HepG2 (cell line): ENCODE data around the gene LBR. TPM values are rescaled to one million over a fixed set of nuclear protein-coding genes. Genes with fewer than 3 reads are reported as not detected.

Source experiments
- ATAC-seq: fragments of 200-7000 bp; cut with Tn5 transposase; 3 replicates; pipeline ENCODE4 v1.9.1; 2020; ENCODE audit warnings: mild to moderate bottlenecking, moderate library complexity
- BruUV-seq: library from RNA; stranded (reverse); fragments of 400-500 nt; replicated peaks from 2 replicates; lab custom pipeline; 2021; lab: Mats Ljungman, UMichigan
- CTCF ChIA-PET: fragments of 300-600 bp; formaldehyde crosslinking; extraction: SDS; loops from one replicate; lab custom pipeline; 2021; ENCODE audit warnings: low total read pairs, inconsistent platforms, low intra/inter-chr PET ratio; lab: Yijun Ruan, JAX
- POLR2A ChIA-PET: fragments of 350-600 bp; sonication (Branson Sonifier 250); formaldehyde crosslinking; loops from one replicate; lab custom pipeline; 2020; ENCODE audit warnings: antibody characterized with exemption, inconsistent platforms; lab: Yijun Ruan, JAX
- DNase-seq: peaks from one replicate; pipeline ENCODE4 v3.0.0-alpha.2; 2015; ENCODE audit warnings: low spot score
- FAIRE-seq: peaks from 3 replicates; lab custom pipeline; 2011; peaks lifted over from hg19 to GRCh38; lab: Jason Lieb, UNC
- H2AFZ ChIP-seq: one replicate; pipeline ENCODE4 v1.6.1; 2011; ENCODE audit warnings: low read length, inconsistent platforms
- H3K27ac ChIP-seq: fragments of 300-600 bp; 3 replicates; pipeline ENCODE4 v1.8.0; 2011; ENCODE audit warnings: mixed run types, mild to moderate bottlenecking, mixed read lengths, low read length, inconsistent platforms; ENCODE audit not compliant: insufficient read depth; ENCODE audit errors: extremely low read length
- H3K27me3 ChIP-seq, 2 experiments: fragments of 200-600 bp in 1 of 2; 2 replicates in 1 of 2; 3 replicates in 1 of 2; pipeline versions ENCODE4 v1.6.0 to v1.8.0; 2011; ENCODE audit warnings: low read length in 2 of 2, mild to moderate bottlenecking in 2 of 2, moderate library complexity in 2 of 2, inconsistent platforms in 1 of 2; ENCODE audit not compliant: insufficient read depth in 2 of 2, control insufficient read depth in 1 of 2
- H3K36me3 ChIP-seq, 2 experiments: fragments of 200-600 bp in 1 of 2; replicated peaks in 1 of 2; 2 replicates in 1 of 2; 3 replicates in 1 of 2; pipeline versions ENCODE4 v1.5.1 to v1.8.0; 2011; ENCODE audit warnings: low read length in 2 of 2, inconsistent platforms in 1 of 2; ENCODE audit not compliant: insufficient read depth in 2 of 2, control insufficient read depth in 1 of 2
- H3K4me1 ChIP-seq: 2 replicates; pipeline ENCODE4 v1.5.1; 2012; ENCODE audit warnings: low read length, inconsistent platforms; ENCODE audit not compliant: insufficient read depth
- H3K4me2 ChIP-seq: 2 replicates; pipeline ENCODE4 v1.6.0; 2011; ENCODE audit warnings: low read depth, low read length, inconsistent platforms
- H3K4me3 ChIP-seq, 3 experiments: fragments of 200-600 bp in 1 of 3; sonication (generic), shearing (Covaris generic) in 1 of 3; replicated peaks in 1 of 3; 2 replicates each; pipeline ENCODE4 v1.5.1; 2011 to 2016; ENCODE audit warnings: low read length in 3 of 3, inconsistent platforms in 2 of 3, low read depth in 2 of 3, mild to moderate bottlenecking in 2 of 3, control low read depth in 1 of 3, mixed read lengths in 1 of 3; ENCODE audit not compliant: insufficient read depth in 1 of 3
- H3K79me2 ChIP-seq: one replicate; pipeline ENCODE4 v1.6.1; 2011; ENCODE audit warnings: low read length, inconsistent platforms; ENCODE audit not compliant: insufficient read depth
- H3K9ac ChIP-seq: 2 replicates; pipeline ENCODE4 v1.6.0; 2011; ENCODE audit warnings: mild to moderate bottlenecking, low read depth, low read length, inconsistent platforms; ENCODE audit not compliant: insufficient read depth
- H3K9me3 ChIP-seq: 2 replicates; pipeline ENCODE4 v1.5.1; 2012; ENCODE audit warnings: mild to moderate bottlenecking, low read length
- H4K20me1 ChIP-seq: 2 replicates; pipeline ENCODE4 v1.6.0; 2011; ENCODE audit warnings: inconsistent platforms, mild to moderate bottlenecking, low read length, moderate library complexity; ENCODE audit not compliant: insufficient read depth
- CBX1 ChIP-seq: IDR thresholded peaks from one replicate; pipeline ENCODE4 v1.6.1; 2016; ENCODE audit warnings: antibody characterized with exemption, low read depth
- HHEX ChIP-seq: IDR thresholded peaks from 2 replicates; pipeline ENCODE4 v1.6.1; 2016; ENCODE audit warnings: control low read depth
- PRMT3 ChIP-seq: sonication (generic); formaldehyde crosslinking; IDR thresholded peaks from 2 replicates; pipeline ENCODE4 v1.8.1; 2022; ENCODE audit warnings: low read depth, mild to moderate bottlenecking, moderate library complexity, missing genetic modification reagents, borderline replicate concordance
- RARA ChIP-seq: IDR thresholded peaks from 2 replicates; pipeline ENCODE4 v1.6.1; 2016; ENCODE audit warnings: missing genetic modification reagents, missing compliant biosample characterization
- RARG ChIP-seq: sonication (generic); formaldehyde crosslinking; IDR thresholded peaks from 2 replicates; pipeline ENCODE4 v1.4.0; 2020; ENCODE audit warnings: low read depth, mild to moderate bottlenecking, missing genetic modification reagents
- REPIN1 ChIP-seq: sonication (generic); formaldehyde crosslinking; IDR thresholded peaks from 2 replicates; pipeline ENCODE4 v1.8.0; 2022; ENCODE audit warnings: missing genetic modification reagents, low read depth, mild to moderate bottlenecking, borderline replicate concordance
- SOX6 ChIP-seq, 2 experiments: fragments of 450-650 bp in 1 of 2; sonication (generic) in 1 of 2; formaldehyde crosslinking in 1 of 2; IDR thresholded peaks; 2 replicates each; pipeline versions ENCODE4 v1.4.0 to v1.6.1; 2017 to 2020; ENCODE audit warnings: antibody characterized with exemption in 1 of 2, mild to moderate bottlenecking in 1 of 2, missing genetic modification reagents in 1 of 2
- ZMYM2 ChIP-seq: sonication (generic); formaldehyde crosslinking; IDR thresholded peaks from 2 replicates; pipeline ENCODE4 v1.8.0; 2022; ENCODE audit warnings: mild to moderate bottlenecking, missing genetic modification reagents
- ZNF121 ChIP-seq: sonication (generic); formaldehyde crosslinking; IDR thresholded peaks from 2 replicates; pipeline ENCODE4 v1.5.0; 2020; ENCODE audit warnings: mild to moderate bottlenecking, missing genetic modification reagents
- WGBS: methylation state at CpG from one replicate; pipeline ENCODE4 v1.1.6; 2017; ENCODE audit warnings: low lambda C conversion rate; 5-methylcytosine and 5-hydroxymethylcytosine counted together
- in situ Hi-C: cut with HindIII; loops from 2 replicates; pipeline ENCODE4 v1.10.0; 2017; ENCODE audit warnings: low pct_unique_long_range_greater_than_20kb; ENCODE audit not compliant: extremely low pct_ligation_motif_present
- intact Hi-C: fragments of 100-400 bp; cut with micrococcal nuclease; formaldehyde crosslinking; loops from one replicate; pipeline ENCODE4 v1.10.0; 2022; ENCODE audit not compliant: unreplicated experiment
- polyA plus RNA-seq, 8 experiments: library from polyadenylated mRNA; depleted of rRNA in 3 of 8; stranded (reverse) in 7 of 8; unstranded in 1 of 8; fragments of >200 nt; fragmentation: Illumina TruSeq in 4 of 8; extraction: Trizol in 4 of 8; gene quantifications; 2 replicates each; pipeline versions ENCODE4 v1.2.1 to v1.2.3, GENCODE V29; 2011 to 2016; ENCODE audit warnings: low read depth in 4 of 8, missing spikeins in 1 of 8, mixed read lengths in 1 of 8; ENCODE audit not compliant: insufficient read depth in 1 of 8
- total RNA-seq, 5 experiments: library from RNA; depleted of rRNA; stranded (reverse); fragments of >200 nt; fragmentation: Illumina TruSeq; extraction: Trizol; gene quantifications; 2 replicates each; pipeline ENCODE4 v1.2.3, GENCODE V29; 2016; ENCODE audit warnings: low read depth in 1 of 5
- TF ChIP-seq, protein P1 (sequence below): sonication (generic); formaldehyde crosslinking; IDR thresholded peaks from 2 replicates; pipeline ENCODE4 v1.8.1; 2023; ENCODE audit warnings: missing genetic modification reagents, inconsistent platforms, borderline replicate concordance
- TF ChIP-seq, protein P2 (sequence below): sonication (generic); formaldehyde crosslinking; IDR thresholded peaks from 2 replicates; pipeline ENCODE4 v1.4.0; 2020; ENCODE audit warnings: missing genetic modification reagents
- TF ChIP-seq, protein P3 (sequence below): sonication (generic); formaldehyde crosslinking; IDR thresholded peaks from 2 replicates; pipeline ENCODE4 v1.8.0; 2023; ENCODE audit warnings: mild to moderate bottlenecking, missing genetic modification reagents
- TF ChIP-seq, protein P4 (sequence below): sonication (generic); formaldehyde crosslinking; IDR thresholded peaks from 2 replicates; pipeline ENCODE4 v1.8.0; 2022; ENCODE audit warnings: missing genetic modification reagents, mild to moderate bottlenecking, moderate library complexity, borderline replicate concordance

The LBR gene
- total and polyA plus RNA-seq, 2 of the 13 experiments (the other 11 are each of a cell fraction or from before 2014, with no cell fraction given): 38.9 to 76.7 TPM

DNA sequence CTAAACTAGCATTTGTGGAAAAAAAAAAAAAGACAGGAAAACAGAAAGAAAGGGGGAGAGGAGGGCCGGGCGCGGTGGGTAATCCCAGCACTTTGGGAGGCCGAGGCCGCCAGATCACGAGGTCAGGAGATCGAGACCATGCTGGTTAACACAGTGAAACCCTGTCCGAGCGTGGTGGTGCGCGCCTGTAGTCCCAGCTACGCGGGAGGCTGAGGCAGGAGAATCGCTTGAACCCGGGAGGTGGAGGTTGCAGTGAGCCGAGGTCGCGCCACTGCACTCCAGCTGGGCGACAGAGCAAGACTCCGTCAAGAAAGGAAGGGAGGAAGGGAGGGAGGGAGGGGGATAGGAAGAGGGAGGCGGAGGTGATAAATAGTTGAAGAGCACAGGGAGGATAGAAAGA lies 54.7 kb downstream of the LBR start:
- TF ChIP-seq, protein P1, sequence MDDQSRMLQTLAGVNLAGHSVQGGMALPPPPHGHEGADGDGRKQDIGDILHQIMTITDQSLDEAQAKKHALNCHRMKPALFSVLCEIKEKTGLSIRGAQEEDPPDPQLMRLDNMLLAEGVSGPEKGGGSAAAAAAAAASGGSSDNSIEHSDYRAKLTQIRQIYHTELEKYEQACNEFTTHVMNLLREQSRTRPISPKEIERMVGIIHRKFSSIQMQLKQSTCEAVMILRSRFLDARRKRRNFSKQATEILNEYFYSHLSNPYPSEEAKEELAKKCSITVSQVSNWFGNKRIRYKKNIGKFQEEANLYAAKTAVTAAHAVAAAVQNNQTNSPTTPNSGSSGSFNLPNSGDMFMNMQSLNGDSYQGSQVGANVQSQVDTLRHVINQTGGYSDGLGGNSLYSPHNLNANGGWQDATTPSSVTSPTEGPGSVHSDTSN (CRISPR knock-in tag): no peak
- no peaks in the 10 kb centered on the region for H3K79me2 ChIP-seq
- H3K27me3 ChIP-seq: no peaks in the 10 kb centered on the region
- intact Hi-C loops: no loop called here
- H3K9ac ChIP-seq: no peak overlapping the region
- no peak overlapping the region for H3K4me2 ChIP-seq
- WGBS: 79% methylated on average over 21 of the region's 21 CpGs
- ChIA-PET CTCF (no interaction called here), POLR2A (no interaction called here)
- H3K4me3 ChIP-seq: no peak overlapping the region
- FAIRE-seq (no peak), ATAC-seq (no peak), DNase-seq (no peak)
- no peak overlapping the region for H2AFZ ChIP-seq
- no TSS peak for BruUV-seq
- in situ Hi-C loops: no loop called here
- no peaks in the 10 kb centered on the region for H3K9me3 ChIP-seq
- no peaks in the 10 kb centered on the region for H4K20me1 ChIP-seq
- H3K36me3 ChIP-seq: no peaks in the 10 kb centered on the region
- H3K4me1 ChIP-seq: no peaks in the 10 kb centered on the region
- no peak overlapping the region for H3K27ac ChIP-seq

DNA sequence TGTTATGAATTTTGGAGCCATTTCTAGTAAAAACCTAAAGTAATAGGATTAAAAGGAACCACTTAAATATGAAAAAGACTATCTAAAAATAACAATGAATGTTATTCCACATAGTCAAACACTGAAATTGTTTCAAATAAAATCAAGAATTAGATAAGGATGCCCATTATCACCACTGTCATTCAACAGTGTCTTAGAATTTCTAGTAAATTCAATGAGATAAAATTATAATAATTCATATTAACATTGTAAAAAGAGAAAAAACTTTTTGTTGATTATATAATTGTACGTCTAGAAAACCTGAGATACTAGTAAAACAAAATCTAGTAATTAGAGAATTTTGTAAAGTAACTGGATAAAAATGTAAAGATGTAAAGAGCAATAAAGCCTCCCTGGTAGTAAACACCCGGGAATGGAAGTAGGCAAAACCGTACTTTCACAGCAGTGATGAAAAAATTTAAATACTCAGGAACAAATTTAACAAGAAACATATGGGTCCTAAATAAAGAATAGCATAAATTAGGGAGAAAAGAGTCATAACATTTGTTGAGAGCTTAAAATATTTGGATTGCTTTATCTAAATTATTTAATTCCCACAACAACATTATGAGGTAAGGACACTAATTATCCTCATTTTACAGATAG lies 56.4 kb downstream of the LBR start:
- WGBS: 16% methylated on average over 3 of the region's 3 CpGs
- Histone ChIP-seq H2AFZ (no peak overlapping the region), H3K79me2 (no peaks in the 10 kb centered on the region), H3K27me3 (no peaks in the 10 kb centered on the region), H4K20me1 (no peaks in the 10 kb centered on the region), H3K4me2 (no peak overlapping the region), H3K9me3 (no peaks in the 10 kb centered on the region), H3K36me3 (no peaks in the 10 kb centered on the region), H3K4me1 (no peaks in the 10 kb centered on the region), H3K4me3 (no peak overlapping the region), H3K27ac (no peak overlapping the region), H3K9ac (no peak overlapping the region)
- intact Hi-C loops (no loop called here), in situ Hi-C loops (no loop called here)
- no TSS peak for BruUV-seq
- POLR2A ChIA-PET: no interaction called here
- ATAC-seq (no peak), DNase-seq (no peak), FAIRE-seq (no peak)
- CTCF ChIA-PET: no interaction called here
- TF ChIP-seq, protein P2, sequence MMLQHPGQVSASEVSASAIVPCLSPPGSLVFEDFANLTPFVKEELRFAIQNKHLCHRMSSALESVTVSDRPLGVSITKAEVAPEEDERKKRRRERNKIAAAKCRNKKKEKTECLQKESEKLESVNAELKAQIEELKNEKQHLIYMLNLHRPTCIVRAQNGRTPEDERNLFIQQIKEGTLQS (CRISPR knock-in tag): no peak
- TF ChIP-seq, protein P3, sequence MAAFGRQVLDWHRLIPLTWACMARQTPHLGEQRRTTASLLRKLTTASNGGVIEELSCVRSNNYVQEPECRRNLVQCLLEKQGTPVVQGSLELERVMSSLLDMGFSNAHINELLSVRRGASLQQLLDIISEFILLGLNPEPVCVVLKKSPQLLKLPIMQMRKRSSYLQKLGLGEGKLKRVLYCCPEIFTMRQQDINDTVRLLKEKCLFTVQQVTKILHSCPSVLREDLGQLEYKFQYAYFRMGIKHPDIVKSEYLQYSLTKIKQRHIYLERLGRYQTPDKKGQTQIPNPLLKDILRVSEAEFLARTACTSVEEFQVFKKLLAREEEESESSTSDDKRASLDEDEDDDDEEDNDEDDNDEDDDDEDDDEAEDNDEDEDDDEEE: no peak
- TF ChIP-seq ZNF121: no peak
- TF ChIP-seq ZMYM2 (CRISPR knock-in tag): no peak
- no peak for TF ChIP-seq REPIN1 (CRISPR knock-in tag)
- no peak for TF ChIP-seq RARG
- no peak for TF ChIP-seq PRMT3 (CRISPR knock-in tag)
- TF ChIP-seq CBX1: no peak
- TF ChIP-seq SOX6 (IDR thresholded peaks at IDR 0.05): no peak
- no peak for TF ChIP-seq SOX6 (CRISPR knock-in tag; IDR thresholded peaks at IDR 0.05)
- no peak for TF ChIP-seq HHEX (CRISPR knock-in tag)
- TF ChIP-seq, protein P4, sequence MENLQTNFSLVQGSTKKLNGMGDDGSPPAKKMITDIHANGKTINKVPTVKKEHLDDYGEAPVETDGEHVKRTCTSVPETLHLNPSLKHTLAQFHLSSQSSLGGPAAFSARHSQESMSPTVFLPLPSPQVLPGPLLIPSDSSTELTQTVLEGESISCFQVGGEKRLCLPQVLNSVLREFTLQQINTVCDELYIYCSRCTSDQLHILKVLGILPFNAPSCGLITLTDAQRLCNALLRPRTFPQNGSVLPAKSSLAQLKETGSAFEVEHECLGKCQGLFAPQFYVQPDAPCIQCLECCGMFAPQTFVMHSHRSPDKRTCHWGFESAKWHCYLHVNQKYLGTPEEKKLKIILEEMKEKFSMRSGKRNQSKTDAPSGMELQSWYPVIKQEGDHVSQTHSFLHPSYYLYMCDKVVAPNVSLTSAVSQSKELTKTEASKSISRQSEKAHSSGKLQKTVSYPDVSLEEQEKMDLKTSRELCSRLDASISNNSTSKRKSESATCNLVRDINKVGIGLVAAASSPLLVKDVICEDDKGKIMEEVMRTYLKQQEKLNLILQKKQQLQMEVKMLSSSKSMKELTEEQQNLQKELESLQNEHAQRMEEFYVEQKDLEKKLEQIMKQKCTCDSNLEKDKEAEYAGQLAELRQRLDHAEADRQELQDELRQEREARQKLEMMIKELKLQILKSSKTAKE (CRISPR knock-in tag): no peak
- TF ChIP-seq RARA (CRISPR knock-in tag): no peak
